ENCODE results near the gene KCNH1.

The KCNH1 gene

GRCh38 chr1:210751911-210752310 lies 382.0 kb downstream of the KCNH1 start:
- no peak for DNase-seq (ENCODE audit: low read depth)

- no peak for DNase-seq (ENCODE audit: low read depth)
Observed at GRCh38 chr1:210750468-210750867, 383.5 kb downstream of the KCNH1 start.

DNA sequence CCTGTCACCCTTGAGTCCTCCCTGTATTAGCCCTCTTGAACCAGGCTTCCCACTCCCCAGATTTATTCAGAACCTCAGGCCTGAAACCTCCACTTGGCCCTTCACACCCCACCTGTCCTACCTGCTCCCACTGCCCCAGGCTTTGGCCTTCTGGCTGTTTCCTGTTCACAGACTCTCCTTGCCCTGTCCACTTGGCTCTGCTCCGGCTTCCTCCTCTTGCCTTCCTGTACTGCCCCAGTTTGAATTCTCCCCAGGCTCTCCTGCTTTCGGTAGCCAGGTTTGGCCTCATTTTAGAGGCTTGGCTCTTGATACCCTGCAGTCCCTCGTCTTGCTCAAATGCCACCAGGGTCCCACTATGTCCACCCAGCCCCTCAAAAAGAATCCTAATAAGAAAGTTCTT lies 385.2 kb downstream of the KCNH1 start:
- no peak for DNase-seq (ENCODE audit: low read depth)

- DNase-seq (ENCODE audit: low read depth) = no peak
Observed at GRCh38 chr1:210747890-210748289, 386.1 kb downstream of the KCNH1 start.

DNA sequence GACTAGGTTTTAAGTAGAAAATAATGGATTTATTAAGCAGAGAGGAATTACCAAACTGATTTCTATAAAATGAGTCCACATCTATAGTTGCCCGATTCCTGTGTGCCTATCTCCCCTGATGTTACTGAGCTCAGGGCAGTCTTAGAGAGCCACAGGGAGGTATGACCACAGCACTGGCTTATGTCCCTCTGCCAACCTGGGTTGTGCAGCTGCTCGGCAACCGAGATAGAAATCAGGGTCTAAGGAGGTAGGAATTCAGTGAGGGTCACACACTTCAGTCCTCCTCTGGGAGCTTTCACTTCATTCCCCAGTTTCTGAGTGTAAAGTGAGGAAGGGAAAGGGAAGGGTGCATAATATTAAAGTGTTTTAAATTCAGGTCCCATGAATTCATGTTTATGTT lies 386.8 kb downstream of the KCNH1 start:
- DNase-seq (ENCODE audit: low read depth) = no peak

- DNase-seq (ENCODE audit: low read depth) = no peak
Observed at GRCh38 chr1:210746024-210746731, 387.8 kb downstream of the KCNH1 start.

DNA sequence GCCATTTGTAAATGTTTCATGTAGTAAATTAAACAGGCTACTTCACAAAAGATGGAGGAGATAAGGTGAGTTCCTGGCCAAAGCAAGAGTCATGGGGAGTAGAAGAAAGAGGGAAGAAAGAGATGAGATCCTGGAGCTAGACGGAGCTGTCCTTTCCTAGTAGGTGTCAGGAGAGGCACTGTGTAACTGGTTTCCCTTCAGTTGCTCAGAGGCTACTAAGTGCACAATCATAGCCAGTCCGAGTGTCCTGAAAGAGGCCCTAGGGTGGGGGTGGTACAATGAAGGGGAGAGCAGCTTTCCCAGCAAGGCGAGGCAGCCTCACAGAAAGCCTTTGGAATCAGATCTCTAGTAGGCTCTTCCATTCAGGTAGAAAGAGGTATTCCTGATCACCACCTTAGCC lies 390.9 kb downstream of the KCNH1 start:
- no peak for DNase-seq (ENCODE audit: low read depth)

DNA sequence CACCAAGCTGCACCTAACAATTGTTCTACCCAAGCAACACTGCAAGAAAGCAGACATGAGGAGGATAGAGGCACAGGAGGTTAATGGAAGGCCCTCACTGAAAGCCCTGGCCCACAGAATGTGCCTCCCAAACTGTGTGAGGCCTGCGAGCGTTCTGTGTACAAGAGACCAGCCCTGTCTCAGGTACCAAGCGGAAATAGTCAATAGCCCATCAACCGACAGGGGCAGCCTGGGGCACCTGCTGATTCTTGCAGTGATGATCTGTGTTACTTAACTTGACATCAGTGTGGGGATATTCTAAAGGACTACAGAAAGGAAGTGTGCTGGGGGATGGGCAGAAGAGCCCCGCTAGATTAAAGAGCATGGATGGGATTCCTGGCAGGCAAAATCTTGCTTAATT lies 392.4 kb downstream of the KCNH1 start:
- DNase-seq (ENCODE audit: low read depth) = no peak

GRCh38 chr1:210739627-210740026 lies 394.3 kb downstream of the KCNH1 start:
- no peak for DNase-seq (ENCODE audit: low read depth)

DNA sequence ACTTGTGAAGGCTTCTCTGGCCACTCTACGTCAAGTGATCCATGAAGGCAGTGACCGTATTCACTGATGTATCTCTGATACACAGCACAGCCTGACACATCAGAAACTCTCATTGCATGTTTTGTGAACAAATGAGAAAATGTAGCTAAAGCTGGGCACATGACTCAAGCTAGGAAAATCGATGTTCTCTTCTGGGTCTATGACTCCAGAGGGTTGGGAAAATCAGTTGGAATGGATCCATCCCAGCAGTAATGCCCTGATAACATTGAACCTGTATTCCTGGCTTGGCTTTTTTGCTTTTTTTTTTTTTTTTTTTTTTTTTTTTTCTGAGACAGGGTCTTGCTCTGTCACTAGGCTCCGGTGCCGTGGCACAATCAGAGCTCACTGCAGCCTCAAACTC lies 395.7 kb downstream of the KCNH1 start:
- DNase-seq (ENCODE audit: low read depth) = no peak

- DNase-seq (ENCODE audit: low read depth) = no peak
Observed at GRCh38 chr1:210736713-210737112, 397.2 kb downstream of the KCNH1 start.

DNA sequence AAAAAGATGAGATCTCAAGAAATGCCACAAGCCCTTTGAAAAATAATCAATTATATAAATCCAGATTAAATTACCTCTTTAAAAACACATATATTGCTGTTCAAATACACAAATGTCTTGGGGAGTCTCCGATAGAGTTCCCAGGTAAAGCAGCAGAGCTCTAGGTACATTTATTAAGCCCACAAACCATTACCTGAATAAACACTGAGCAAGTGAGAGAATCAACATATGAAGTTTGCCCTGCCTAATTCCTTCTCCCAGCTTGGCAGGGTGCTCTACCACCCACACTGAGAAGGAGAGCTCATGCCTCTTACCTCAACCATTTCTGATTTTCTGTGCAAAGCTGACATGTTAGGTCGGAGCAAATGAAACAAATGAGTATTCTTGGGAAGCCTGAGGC lies 402.4 kb downstream of the KCNH1 start:
- DNase-seq (ENCODE audit: low read depth) = no peak

DNA sequence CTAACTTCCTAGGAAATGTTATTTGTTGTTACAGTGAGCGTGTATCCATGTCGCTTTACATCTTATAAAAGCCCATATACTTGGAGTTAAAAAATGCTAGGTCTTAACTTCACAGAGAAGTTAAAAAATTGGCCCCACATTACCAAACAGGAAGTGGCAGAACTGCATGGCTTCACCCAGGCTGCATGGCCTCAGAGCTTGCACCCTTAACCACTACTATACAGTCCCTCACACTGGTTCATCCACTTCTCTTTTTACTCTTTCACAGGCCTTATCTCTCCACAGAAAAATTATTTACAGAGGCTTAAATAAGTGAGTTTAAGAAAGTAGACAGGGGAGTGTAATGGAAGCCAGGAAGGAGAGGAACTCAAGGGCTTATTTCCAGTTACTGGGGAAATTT lies 402.8 kb downstream of the KCNH1 start:
- DNase-seq (ENCODE audit: low read depth) = no peak

- no peak for DNase-seq (ENCODE audit: low read depth)
Observed at GRCh38 chr1:210730023-210730422, 403.9 kb downstream of the KCNH1 start.

DNA sequence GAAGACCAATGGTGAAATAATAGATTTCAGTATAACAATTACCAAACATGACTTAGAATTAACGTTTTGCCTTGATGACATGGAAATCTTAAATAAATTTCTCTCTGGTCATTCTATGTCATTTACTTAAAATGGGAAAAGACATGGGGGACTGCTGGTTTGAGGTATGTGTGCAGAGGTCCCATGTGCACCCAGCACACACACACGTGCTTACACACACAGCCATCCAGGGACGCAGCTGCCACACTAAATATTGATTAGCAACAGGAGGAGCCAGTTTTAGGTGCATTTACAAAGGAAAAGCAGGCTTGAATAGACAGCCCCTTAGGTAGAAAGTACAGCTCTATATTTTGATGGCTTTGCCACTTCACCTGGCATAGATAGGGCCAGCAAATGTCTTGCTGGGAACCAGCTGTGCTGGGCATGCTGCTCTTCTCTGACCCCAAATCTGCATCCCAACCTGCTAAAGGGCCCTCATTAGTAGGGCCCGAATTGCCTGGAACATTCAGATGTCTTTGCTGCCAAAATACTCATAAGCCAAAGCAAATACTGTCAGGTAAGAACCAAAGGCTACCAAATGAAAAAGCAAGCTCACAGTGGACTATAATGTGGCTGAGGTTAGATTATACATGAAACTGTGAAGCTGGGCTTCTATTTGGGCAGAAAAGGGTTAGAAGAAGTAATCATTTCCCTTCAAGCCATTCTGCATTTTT lies 405.4 kb downstream of the KCNH1 start:
- DNase-seq (ENCODE audit: low read depth) = no peak

GRCh38 chr1:210727709-210728108 lies 406.2 kb downstream of the KCNH1 start:
- DNase-seq (ENCODE audit: low read depth) = no peak

DNA sequence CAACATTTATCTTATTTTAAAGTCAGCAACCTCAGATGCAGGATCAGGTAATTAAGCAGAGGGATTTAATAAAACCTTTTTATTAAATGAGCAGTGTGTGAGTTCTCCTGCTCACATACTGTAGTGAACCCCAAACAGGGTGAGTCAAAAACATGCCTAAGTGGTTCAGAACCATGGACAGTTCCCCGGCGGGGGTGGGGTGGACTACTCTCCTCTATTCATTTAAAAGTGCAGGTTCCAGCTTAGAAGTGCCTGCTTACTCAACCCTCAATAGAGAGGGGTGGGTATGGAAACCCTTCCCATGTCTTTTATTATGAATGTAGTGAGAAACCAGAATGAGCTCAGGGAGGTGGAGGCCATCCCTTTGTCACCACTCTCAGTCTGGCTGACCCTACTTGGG lies 407.3 kb downstream of the KCNH1 start:
- no peak for DNase-seq (ENCODE audit: low read depth)

DNA sequence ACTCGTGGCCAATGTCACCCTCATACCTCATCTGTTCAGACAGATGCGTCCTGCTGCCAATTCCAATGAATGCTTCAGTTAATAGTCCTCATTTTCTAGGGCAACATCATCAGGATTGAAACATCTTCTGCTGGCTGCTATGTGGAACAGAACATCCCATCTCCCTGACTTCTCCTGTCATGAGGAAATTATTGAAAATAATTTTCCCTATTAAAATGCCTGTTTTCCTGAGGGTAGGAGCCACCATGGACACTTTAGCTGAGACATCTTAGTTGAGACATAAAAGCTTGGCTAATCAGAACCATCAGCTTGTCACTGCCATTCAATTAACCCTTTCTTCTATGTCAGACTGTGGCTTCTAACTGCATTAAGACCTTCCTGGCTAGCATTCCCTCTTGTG lies 409.2 kb downstream of the KCNH1 start:
- no peak for DNase-seq (ENCODE audit: low read depth)

- no peak for DNase-seq (ENCODE audit: low read depth)
Observed at GRCh38 chr1:210723646-210724045, 410.3 kb downstream of the KCNH1 start.

DNA sequence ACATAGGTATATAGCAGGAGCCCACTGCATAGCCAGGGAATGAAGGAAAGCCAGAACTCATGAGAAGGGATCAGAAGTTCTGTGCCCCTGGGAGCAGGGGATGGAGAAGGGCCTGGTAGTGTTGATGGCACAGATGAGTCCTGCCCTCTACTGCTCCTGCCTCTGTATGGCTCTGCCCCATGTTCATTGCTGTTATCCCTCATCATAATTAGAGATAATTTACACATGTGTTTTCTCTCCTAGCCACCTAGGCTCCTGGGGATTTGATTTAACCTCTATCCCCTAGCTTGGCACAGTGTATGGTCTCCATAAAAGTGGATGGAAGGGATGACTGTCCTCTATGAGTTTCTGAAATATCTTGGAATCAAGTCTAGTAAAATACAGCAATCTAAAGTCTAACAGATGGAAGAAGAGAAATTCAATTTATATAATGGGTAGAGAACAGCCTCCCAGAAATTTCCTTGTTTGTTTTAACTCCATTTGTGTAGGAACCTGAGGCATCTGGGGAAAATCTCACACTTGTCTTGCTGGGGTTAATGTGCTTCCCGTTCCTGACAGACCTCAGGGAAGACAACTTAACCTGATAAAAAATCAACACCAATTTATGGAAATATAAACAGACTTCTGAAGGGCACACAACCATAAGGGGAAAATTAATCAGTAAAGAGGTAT lies 411.4 kb downstream of the KCNH1 start:
- no peak for DNase-seq (ENCODE audit: low read depth)

DNA sequence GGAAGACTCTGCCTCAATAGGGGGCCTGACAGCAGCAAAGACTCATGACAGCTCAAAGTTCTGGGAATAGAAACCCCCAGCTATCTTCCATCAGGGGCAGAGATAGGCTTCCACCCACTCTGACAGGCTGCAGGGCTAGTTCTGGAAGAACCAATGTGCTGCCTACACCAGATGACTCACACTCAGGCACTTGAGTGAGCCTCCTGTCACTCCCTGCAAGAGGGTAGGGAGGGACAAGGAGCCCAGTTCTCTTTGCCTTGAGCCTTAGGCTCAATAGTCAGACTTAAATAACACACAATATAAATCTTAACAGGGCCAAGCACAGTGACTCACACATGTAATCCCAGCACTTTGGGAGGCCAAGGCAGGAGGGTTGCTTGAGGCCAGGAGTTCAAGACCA lies 418.9 kb downstream of the KCNH1 start:
- no peak for DNase-seq (ENCODE audit: low read depth)

- no peak for DNase-seq (ENCODE audit: low read depth)
Observed at GRCh38 chr1:210711825-210712612, 421.9 kb downstream of the KCNH1 start.

DNA sequence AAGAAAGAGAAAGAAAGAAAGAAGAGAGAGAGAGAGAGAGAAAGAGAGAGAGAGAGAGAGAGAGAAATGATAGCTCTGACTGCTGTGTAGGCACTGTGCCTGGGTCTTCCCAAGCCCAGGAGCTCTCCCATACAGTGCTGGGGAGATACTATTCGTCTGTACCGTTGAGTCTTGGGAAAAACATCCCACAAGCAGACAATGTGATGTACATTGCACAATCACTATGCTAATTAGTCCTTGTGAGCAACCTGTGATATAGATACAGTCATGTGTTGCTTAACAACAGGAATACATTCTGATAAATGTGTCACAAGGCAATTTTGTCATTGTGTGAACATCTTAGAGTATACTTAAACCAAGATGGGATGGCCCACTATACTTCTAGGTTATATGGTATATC lies 424.2 kb downstream of the KCNH1 start:
- DNase-seq (ENCODE audit: low read depth) = no peak

Data from stimulated activated CD4-positive, alpha-beta T cell treated with anti-CD3 and anti-CD28 coated beads, Interleukin-2, amount 100 ng/mL, for 4 hours (primary cell).